Activated CD4-positive, alpha-beta T cell treated with anti-CD3 and anti-CD28 coated beads, Interleukin-2, amount 50 U/mL, for 48 hours (primary cell): Measurements from ENCODE around the gene CLEC18A.
"Not testable (repeated sequence)": the region's sequence is repeated elsewhere in the genome, so short reads cannot be mapped to it uniquely, and the experiment has no call there.

Source experiments
- DNase-seq, 2 experiments: peaks; one replicate each; pipeline ENCODE4 v3.0.0-alpha.2; 2020

CLEC18A gene

DNA sequence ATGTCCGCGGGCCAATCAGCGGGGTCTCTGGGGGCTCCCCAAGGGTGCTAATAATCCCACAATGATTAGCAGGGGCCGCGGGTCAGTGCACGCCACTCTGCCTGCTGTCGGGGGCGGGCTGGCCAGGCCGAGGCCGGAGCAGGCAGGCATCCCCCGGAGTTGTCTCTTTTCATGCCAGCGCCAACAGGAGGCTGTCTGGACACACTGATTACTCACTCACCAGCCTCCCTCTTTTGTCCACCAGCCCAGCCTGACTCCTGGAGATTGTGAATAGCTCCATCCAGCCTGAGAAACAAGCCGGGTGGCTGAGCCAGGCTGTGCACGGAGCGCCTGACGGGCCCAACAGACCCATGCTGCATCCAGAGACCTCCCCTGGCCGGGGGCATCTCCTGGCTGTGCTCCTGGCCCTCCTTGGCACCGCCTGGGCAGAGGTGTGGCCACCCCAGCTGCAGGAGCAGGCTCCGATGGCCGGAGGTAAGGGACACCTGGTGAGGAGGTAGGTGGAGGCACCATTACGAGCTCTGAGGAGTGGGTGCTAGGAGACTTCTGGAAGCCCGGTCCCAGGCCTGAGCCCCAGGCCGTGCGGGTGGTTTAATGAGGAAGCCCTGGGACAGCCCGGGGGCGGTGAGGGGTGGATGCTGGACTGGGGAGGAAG lies at the start of gene CLEC18A:
Gene CLEC18A, plus strand, starts transcription at position 318 of the 655 bp plus-strand sequence. Its CDS starts 33 bp downstream, at position 351.
- not testable (repeated sequence) for DNase-seq

DNA sequence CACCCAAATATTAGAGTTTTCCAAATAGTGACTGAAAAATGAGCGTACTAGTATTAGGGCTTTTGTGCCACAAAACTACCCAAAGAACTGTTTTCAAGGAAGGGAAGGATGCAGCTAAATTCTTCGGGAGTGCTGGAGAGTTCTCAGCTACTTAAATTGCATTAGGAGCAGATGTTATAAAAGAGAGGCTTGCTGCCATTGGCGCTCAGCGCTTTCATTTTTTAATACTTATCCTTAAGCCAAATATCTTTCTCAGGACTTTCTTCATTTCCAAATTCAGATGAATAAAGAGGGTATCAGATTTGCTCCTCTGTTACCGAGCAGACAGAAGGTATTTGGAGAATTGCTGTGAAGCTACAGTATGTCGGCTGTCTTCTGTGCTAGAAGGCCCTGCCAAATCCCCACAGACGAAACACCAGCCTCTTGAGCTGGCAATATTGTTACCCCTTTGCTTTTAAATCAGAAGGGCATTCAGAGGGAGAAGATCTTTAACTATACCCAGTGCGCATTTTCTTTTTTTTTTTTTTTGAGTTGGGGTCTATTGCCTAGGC lies 47.2 kb upstream of the CLEC18A start:
- DNase-seq = no peak

DNA sequence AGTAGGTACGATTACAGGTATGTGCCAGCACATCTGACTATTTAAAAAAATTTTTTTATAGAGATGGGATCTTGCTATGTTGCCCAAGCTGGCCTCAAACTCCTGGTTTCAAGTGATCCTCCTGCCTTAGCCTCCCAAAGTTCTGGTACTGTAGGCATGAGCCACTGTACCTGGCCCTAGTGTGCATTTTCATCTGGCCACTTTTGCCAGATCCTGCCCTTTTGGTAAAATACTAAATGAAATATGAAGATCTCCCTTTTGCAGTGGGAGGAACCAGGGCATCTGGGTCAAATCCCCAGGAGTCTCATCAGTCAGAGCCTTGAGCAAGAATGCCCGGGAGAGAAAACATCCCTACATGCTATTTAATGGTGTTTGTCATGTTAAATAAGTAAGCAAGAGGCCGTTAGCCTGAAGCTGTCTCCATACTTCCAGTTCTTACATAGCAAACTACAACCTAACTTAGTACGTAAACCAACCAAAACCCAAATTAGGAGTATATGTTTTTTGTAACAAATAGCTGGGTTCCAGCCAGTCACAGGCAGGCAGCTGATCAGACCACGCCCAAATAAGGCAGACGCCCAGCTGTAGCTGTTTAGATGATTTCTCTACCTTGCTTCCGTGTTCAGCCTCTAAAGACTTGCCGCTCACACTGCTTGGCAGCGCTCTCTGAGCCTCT lies 46.5 kb upstream of the CLEC18A start:
- DNase-seq = no peak

GRCh38 chr16:69905171-69905555 lies 46.0 kb upstream of the CLEC18A start:
- DNase-seq = no peak

DNA sequence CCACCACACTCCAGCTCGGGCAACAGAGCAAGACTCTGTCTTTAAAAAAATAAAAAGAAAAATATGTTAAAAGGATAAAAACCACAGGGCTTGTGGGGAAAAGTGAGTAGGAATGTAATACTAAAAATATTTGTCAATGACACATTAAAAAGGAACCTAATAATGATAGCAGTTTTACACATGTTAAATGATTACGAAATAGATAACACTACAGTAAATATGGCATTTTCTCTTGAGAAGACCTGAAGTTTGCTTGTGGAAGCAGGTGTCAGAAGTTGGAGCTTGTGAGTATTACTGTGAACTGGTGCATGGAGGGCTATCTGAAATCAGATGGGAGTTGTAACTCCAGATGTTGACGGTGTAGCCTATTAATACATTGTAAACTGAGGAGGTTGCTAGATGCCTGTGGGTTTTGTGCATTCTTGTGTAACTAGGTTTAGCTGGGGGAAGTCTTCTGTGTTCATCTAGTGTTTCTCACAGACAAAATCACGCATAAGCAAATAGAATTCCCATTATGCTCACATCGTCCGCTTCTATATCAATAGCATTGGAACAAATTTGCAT lies 44.2 kb upstream of the CLEC18A start:
- no peak for DNase-seq

DNA sequence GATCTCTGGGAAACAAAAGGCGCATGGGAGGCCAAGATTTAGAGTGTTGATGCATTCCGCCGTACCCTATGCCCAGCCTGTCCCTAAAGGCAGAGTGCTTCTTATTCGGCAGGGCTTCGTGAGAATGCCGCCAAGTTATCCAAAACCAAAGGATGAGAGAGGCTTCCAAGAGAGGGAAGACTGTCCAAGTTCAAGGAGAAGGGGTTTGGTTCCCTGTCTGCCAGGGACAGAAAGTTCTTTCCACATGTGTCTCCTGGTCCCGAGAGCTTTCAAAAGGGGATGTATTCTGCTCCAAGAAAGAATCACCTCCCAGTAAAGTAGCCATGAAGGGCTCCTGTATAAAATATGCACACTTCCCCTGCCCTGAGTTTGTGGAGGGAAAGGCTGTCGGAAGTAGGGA lies 42.1 kb upstream of the CLEC18A start:
- DNase-seq = no peak

DNA sequence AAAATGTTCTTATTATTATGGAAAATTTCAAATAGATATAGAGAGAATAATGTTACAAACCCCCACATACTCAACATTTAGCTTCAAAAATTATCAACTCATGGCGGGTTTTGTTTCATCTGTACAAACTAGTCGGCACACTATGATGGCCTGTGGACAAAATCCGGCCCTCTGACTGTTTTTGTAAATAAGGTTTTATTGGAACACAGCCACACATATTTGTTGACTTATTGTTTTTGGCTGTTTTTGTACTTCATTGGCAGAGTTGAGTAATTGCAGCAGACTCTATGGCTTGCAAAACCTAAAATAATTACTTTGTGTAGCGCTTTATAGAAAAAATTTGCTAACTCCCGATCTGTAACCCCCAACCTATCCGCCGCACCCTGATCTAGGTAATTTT lies 41.4 kb upstream of the CLEC18A start:
- DNase-seq = no peak

DNA sequence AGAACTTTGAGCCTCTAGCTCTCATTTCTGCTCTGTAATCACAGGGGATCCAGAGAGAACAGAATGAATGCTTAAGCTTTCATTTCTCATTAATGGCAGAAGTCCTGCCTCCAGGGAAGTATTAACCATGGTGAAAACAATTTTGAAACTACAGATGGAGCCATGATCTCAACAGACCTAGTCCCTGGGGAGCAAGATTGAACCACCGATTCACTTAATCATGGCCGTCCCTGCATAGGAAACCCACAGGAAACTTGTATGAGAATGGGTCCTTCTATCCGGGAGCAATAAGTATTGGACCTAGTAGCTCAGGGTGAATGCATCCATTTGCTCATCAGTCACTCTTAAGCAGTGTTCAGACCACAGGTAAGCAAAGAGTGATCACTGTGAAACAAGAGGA lies 40.2 kb upstream of the CLEC18A start:
- no peak for DNase-seq

DNA sequence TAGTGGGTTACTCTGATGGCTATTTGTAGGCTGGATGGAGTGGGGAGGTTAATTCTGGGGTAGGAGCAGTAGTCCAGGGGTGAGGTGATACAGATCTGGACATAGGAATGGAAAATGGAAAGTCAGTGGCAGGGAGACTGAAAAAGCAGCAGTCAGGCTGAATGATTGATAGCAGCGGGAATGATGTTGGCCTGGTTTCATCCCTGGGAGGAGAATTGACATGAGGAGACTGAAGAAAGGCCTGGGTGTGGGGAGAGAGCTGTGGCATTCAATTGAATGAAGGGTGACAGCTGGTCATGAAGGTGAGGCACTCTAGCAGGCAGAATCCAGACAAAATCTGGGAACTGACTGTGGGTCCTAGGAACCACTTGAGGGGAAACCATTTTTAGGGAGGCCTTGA lies 34.7 kb upstream of the CLEC18A start:
- DNase-seq = no peak

- no peak for DNase-seq
Measured at GRCh38 chr16:69917311-69917710, 33.8 kb upstream of the CLEC18A start.

- DNase-seq = no peak
Measured at GRCh38 chr16:69917739-69918138, 33.4 kb upstream of the CLEC18A start.

GRCh38 chr16:69918241-69918640 lies 32.9 kb upstream of the CLEC18A start:
- DNase-seq = no peak

GRCh38 chr16:69921127-69921526 lies 30.0 kb upstream of the CLEC18A start:
- no peak for DNase-seq

GRCh38 chr16:69922200-69922599 lies 28.9 kb upstream of the CLEC18A start:
- no peak for DNase-seq

DNA sequence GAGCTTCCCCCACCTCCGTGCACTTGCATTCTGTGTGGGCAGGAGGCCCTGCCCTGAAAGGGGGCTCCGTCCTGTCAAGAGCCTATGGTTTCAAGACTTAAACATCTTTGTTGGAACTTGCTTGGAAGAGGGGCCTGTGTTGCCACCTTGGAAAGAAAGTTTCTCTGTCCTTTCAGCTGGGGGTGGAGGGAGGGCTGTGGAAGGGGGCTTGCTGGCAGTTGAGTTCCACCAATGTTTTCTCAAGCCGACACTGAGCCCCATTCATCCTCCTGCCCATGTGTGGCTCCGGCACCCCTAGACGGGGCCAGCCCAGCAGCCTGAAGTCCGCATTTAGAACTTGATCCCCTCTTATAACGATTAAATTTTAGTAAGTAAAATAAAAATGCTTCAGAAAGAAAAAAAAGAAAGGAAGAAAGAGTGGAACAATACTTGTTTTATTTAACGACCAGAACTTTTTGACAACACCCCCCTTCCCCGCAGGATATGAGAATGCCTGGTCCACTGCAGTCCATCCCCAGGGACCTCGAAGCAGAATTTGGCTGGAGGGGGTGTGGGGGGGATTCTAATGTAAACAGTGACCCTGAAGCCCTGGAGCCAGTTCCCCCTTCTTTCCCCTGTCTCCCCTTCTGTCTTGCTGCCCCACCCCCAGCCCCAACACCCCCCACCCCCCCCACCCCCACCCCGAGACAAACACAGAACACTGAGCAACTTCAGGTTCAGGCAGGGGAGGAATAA lies 26.9 kb upstream of the CLEC18A start:
- DNase-seq = no peak

- no peak for DNase-seq
Measured at GRCh38 chr16:69924777-69925191, 26.4 kb upstream of the CLEC18A start.

- no peak for DNase-seq
Measured at GRCh38 chr16:69925311-69925710, 25.8 kb upstream of the CLEC18A start.

DNA sequence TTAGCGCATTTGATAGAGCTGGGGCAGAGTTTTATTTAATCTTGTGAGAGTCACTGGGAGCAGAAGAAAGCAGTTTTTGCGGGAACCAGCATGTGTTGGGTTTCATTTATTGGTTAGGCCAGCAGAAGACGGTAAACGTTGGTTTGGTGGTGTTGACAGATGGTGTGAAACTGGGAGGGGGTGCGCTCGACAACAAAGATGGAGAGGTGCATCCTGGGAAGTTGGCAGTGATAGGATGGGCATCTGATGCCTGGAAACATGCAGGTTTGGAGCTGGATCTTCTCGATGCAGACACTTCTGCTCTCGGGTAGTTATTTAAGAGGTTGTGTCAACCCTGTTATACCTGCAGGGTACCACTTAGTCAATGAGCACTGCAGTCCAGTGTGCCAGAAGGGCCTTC lies 24.9 kb upstream of the CLEC18A start:
- no peak for DNase-seq

DNA sequence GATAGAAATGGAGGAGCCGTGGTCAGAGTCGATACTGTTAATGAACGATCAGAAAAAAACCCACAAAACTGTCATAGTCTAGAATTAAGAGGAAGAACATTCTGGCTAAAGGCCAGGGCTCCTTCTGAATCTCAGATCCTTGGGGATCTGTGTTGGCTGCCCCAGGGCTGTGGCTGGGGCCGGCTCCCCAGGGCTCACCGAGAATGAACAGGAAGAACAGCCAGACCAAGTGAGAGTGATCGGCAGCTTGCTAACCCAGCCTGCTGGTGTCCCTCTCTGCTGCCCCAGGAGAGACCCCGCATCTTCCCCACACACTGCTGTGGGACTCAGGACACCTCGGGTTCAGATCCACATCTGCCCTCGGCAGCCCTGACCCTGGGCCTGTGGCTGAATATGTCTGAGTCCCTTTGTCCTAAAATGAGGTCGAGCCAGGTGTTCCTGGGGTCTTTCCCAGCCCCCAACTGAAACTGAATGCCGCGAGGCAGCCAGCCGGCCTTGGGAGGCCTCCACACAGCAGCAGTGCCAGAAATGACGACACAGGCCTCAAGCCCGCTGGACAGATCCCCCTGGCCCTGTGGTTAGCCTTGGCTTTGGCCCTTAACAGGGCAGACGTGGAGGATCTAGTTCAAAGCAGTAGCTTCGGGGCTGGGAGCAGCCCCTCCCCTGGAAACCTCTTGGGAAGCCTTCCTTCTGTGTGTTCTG lies 23.9 kb upstream of the CLEC18A start:
- no peak for DNase-seq

DNA sequence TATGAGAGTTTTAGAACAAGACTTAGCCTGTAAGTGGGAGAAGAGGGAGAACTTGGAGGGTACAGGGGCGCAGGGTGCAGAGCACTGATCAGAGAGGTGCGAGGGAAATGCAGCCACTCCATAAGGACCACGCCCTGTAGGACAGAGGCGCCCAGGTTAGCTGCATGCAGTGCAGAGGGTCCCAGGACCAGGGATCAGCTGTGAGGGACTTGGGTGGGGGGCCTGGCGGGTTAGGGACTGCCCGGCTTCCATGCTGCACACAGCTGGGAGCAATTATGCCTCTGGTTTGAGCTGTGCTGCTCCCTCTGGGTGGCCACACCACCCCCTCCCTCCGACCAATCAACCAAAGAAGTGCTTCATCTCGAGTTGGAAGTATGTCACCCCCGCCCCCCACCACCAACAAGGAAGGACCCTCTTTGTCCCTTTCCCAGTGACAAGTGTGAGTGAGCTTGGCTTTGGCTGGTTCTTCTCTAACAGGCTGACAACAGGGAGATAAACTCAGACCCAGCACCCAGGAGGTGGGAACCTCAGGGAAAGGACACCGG lies 22.2 kb upstream of the CLEC18A start:
- DNase-seq = no peak

DNA sequence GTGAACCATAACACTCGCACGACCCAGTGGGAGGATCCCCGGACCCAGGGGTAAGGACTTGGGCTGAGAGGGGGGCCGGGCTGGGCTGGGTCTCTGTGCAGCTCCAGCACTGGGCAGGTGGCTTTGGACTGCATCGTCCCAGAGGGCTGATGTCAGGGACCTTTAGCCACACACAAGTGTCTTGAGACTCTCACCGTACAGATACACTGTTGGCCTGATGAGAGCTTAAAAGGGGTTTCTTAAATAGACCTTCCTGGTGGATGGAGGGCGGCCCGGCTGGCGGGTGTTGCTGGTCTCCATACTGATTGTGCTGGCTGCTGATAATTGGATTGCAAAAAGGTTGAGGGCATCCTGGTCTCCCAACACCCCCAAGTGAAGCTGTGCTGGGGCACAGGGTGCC lies 21.7 kb upstream of the CLEC18A start:
- DNase-seq = no peak

DNA sequence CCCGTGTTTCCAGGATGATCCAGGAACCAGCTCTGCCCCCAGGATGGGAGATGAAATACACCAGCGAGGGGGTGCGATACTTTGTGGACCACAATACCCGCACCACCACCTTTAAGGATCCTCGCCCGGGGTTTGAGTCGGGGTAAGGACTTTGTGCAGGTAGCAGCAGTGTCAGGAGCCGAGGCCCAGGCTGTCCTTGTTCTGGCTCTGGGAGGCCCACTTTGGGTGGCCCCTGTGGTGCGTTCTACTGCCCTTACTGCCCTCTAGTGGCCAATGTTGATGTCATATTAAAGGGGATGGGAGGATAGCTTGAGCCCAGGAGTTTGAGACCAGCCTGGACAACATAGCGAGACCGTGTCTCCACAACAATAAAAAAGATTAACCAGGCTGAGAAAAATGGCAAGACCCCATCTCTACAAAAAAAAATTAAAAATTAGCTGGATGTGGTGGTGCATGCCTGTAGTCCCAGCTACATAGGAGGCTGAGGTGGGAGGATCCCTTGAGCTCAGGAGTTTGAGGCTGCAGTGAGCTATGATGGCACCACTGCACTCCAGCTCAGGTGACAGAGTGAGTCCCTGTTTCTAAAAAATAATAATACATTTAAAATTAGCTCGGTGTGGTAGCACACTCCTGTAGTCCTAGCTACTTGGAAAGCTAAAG lies 20.9 kb upstream of the CLEC18A start:
- peak; percentile 28 to 45 for DNase-seq
